Cardiac muscle cell (in vitro differentiated cells and primary cell): ENCODE results near the gene C7orf57. TPM values are rescaled to one million over a fixed set of nuclear protein-coding genes. Genes with fewer than 3 reads are reported as not detected.

ENCODE experiments used
- DNase-seq, 2 donors: peaks; one replicate each; pipeline versions ENCODE4 v3.0.0 to v3.0.0-alpha.2; 2010 to 2017; ENCODE audit warnings: low read depth in 1 of 2, low spot score in 1 of 2
- H3K27ac ChIP-seq: fragments of 200-600 bp; sonication (generic); 2 replicates; pipeline ENCODE4 v1.5.1; 2016
- H3K27me3 ChIP-seq: fragments of 200-600 bp; sonication (generic); 2 replicates; pipeline ENCODE4 v1.6.0; 2016; ENCODE audit warnings: control low read depth
- H3K36me3 ChIP-seq: fragments of 200-600 bp; sonication (generic); 2 replicates; pipeline ENCODE4 v1.5.1; 2016; ENCODE audit warnings: control low read depth
- H3K4me1 ChIP-seq: fragments of 200-600 bp; sonication (generic); 2 replicates; pipeline ENCODE4 v1.8.1; 2017; ENCODE audit warnings: low read depth, mild to moderate bottlenecking, mixed run types
- H3K4me3 ChIP-seq: fragments of 200-600 bp; sonication (generic); 2 replicates; pipeline ENCODE4 v1.5.1; 2016; ENCODE audit warnings: mild to moderate bottlenecking
- H3K9me3 ChIP-seq: fragments of 200-600 bp; sonication (generic); 2 replicates; pipeline ENCODE4 v1.5.1; 2017; ENCODE audit warnings: low read depth, mild to moderate bottlenecking, control low read depth
- polyA plus RNA-seq: library from polyadenylated mRNA; unstranded; fragments of >200 nt; fragmentation: Nextera tagmentation; extraction: Ambion mirVana; gene quantifications from 2 replicates; pipeline ENCODE4 v1.2.1, GENCODE V29; 2016
- total RNA-seq: library from RNA; depleted of rRNA; stranded (reverse); fragments of >200 nt; gene quantifications from 2 replicates; pipeline ENCODE4 v1.2.3, GENCODE V29; 2016
- TF ChIP-seq, protein P1 (sequence below): IDR thresholded peaks from 2 replicates; pipeline ENCODE4 v1.5.1; 2012; ENCODE audit warnings: low read depth, mild to moderate bottlenecking, low read length

C7orf57 gene
- total and polyA plus RNA-seq, 2 experiments from 2014 or later, result 0.11 TPM; not detected in 1

DNA sequence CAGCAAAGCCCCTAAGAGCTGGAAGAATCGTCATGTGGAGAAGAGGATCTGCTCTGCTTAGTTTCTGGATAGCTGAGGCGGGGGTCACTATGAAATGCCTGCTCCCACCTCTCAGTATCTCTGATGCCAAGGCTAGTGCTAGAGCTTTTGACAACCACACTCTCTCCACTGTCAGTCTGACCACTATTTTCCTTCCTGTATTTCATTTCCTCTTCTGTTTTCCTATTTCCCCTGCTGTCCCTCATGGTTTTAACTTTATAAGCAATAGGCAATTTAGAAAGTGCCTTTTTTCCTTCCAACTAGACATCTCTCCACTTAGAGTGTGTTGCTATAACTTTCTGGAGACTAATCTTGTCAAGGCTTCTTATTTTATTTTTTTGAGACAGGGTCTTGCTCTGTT, 23.6 kb downstream of the C7orf57 start:
- Histone ChIP-seq H3K9me3 (no peaks in the 10 kb centered on the region), H3K4me3 (no peak overlapping the region), H3K27me3 (no peaks in the 10 kb centered on the region), H3K27ac (no peak overlapping the region), H3K36me3 (no peaks in the 10 kb centered on the region), H3K4me1 (no peaks in the 10 kb centered on the region)
- TF ChIP-seq, protein P1, sequence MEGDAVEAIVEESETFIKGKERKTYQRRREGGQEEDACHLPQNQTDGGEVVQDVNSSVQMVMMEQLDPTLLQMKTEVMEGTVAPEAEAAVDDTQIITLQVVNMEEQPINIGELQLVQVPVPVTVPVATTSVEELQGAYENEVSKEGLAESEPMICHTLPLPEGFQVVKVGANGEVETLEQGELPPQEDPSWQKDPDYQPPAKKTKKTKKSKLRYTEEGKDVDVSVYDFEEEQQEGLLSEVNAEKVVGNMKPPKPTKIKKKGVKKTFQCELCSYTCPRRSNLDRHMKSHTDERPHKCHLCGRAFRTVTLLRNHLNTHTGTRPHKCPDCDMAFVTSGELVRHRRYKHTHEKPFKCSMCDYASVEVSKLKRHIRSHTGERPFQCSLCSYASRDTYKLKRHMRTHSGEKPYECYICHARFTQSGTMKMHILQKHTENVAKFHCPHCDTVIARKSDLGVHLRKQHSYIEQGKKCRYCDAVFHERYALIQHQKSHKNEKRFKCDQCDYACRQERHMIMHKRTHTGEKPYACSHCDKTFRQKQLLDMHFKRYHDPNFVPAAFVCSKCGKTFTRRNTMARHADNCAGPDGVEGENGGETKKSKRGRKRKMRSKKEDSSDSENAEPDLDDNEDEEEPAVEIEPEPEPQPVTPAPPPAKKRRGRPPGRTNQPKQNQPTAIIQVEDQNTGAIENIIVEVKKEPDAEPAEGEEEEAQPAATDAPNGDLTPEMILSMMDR, result no peak
- DNase-seq, result no peak

DNA sequence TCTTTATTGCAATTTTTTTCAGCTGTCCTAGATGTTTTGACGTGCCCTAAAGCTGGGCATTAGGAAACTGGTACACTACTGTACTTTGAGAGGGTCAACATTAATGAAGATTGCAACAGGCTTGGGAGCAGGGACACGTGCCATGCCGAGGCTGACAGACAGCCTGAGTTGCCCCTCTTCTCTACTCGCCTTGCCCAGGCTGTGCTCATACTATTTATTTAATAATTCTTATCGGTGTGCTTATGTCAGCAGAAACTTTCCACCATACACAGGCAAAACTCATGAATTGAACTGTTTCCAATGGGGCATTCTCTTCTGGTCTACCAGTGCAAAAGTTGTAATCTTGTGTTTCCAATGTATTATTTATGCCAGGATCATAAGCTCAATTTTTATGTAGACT, 24.4 kb downstream of the C7orf57 start:
- TF ChIP-seq, protein P1, result no peak
- no peak for DNase-seq
- no peak overlapping the region for H3K4me3 ChIP-seq
- H3K27ac ChIP-seq, result no peak overlapping the region
- H3K4me1 ChIP-seq, result no peaks in the 10 kb centered on the region
- no peaks in the 10 kb centered on the region for H3K27me3 ChIP-seq
- no peaks in the 10 kb centered on the region for H3K9me3 ChIP-seq
- H3K36me3 ChIP-seq, result no peaks in the 10 kb centered on the region

- Histone ChIP-seq H3K4me3 (no peak overlapping the region), H3K4me1 (no peaks in the 10 kb centered on the region), H3K27ac (no peak overlapping the region), H3K36me3 (no peaks in the 10 kb centered on the region), H3K27me3 (no peaks in the 10 kb centered on the region), H3K9me3 (no peaks in the 10 kb centered on the region)
- TF ChIP-seq, protein P1, result no peak
- DNase-seq, result no peak
These were observed 28.6 kb downstream of the C7orf57 start for GRCh38 chr7:48063985-48064384.

GRCh38 chr7:48067475-48067874, 32.1 kb downstream of the C7orf57 start:
- Histone ChIP-seq H3K27ac (no peak overlapping the region), H3K4me1 (no peaks in the 10 kb centered on the region), H3K4me3 (no peak overlapping the region), H3K36me3 (no peaks in the 10 kb centered on the region), H3K9me3 (no peaks in the 10 kb centered on the region), H3K27me3 (no peaks in the 10 kb centered on the region)
- DNase-seq, result no peak
- TF ChIP-seq, protein P1, result no peak

DNA sequence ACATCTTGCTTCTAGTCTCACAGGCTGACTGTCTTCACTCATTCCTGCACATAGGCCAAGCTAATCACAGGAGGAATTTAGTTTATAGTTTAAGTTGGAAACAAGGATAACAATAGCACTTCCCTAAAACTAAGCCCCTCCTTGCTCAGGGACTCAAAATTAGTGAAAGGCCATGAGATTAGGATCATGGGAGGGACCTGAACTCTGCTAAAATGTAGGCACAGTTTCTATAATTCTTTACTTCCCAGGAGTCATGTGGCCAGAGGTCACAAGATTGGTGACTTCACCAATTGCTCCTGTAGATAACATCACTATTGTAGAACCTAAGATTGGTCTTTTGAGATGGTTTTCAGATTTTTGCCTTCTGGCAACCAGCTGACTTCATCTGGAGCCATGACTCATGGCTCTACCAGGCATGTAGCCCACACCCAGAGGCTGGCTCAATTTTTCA, 38.9 kb downstream of the C7orf57 start:
- H3K36me3 ChIP-seq, result no peaks in the 10 kb centered on the region
- no peak for DNase-seq
- H3K27me3 ChIP-seq, result no peaks in the 10 kb centered on the region
- H3K9me3 ChIP-seq, result no peaks in the 10 kb centered on the region
- TF ChIP-seq, protein P1, result no peak
- no peak overlapping the region for H3K27ac ChIP-seq
- no peak overlapping the region for H3K4me3 ChIP-seq
- H3K4me1 ChIP-seq, result no peaks in the 10 kb centered on the region

DNA sequence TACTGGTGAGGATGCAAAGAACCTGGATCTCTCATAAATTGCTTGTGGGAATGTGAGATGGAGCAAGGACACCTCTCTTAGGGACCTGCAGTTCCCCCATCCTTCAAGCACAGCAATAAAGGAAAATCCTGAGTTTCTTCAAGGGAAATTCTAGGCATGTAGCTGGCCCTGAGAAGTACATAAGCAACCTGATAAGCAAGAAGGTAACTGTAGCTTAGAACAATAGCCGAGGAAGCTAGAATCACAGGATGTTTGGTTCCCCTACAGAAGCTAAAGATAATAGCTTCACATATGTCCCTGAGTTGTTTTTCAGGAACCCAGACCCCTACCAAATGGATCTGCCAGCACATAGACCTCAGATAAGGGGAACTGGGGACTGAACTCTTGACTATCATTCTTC, 42.1 kb downstream of the C7orf57 start:
- DNase-seq, result no peak
- Histone ChIP-seq H3K4me1 (no peaks in the 10 kb centered on the region), H3K36me3 (no peaks in the 10 kb centered on the region), H3K4me3 (no peak overlapping the region), H3K27ac (no peak overlapping the region), H3K9me3 (no peaks in the 10 kb centered on the region), H3K27me3 (no peaks in the 10 kb centered on the region)
- TF ChIP-seq, protein P1, result no peak
